Transverse colon (tissue), 4 donors: ENCODE results near the gene TUFT1.

Source experiments
- EP300 ChIP-seq: sonication (generic); formaldehyde crosslinking; IDR thresholded peaks from one replicate; pipeline ENCODE4 v1.6.1; 2017; ENCODE audit warnings: antibody characterized with exemption, low read depth
- POLR2A ChIP-seq: fragments of 450-650 bp; IDR thresholded peaks from one replicate; pipeline ENCODE4 v1.6.1; 2016; ENCODE audit warnings: antibody characterized with exemption, mild to moderate bottlenecking, moderate library complexity
- POLR2AphosphoS5 ChIP-seq, 3 donors: sonication (generic); formaldehyde crosslinking; IDR thresholded peaks; one replicate each; pipeline ENCODE4 v1.6.1; 2016; ENCODE audit warnings: antibody characterized with exemption in 3 of 3
- TF ChIP-seq, protein P1 (sequence below), 5 experiments: fragments of 200-600 bp in 3 of 5; fragments of 450-650 bp in 2 of 5; sonication (generic) in 3 of 5; IDR thresholded peaks; 1 replicate in 2 of 5; 2 replicates in 3 of 5; pipeline ENCODE4 v1.5.1; 2016 to 2017; ENCODE audit warnings: antibody characterized with exemption in 5 of 5, inconsistent platforms in 3 of 5, mild to moderate bottlenecking in 2 of 5, moderate library complexity in 1 of 5

DNA sequence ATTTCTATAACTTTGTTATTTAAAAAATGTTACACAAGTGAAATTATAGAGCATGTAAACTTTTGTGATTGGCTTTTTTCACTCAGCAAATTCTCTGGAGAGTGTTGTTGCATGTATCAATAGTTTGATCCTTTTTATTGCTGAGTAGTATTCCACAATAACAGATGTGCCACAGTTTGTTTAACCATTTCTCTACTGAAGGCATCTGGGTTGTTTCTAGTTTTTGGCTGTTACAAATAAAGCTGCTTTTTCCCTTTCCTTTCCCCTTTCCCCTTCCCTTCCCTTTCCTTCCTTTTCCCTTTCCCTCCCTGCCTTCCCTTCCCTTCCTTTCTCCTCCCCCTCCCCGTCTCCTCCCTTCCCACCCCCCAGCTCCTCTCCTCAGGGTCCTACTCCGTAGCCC lies 15.9 kb downstream of the TUFT1 start:
- TF ChIP-seq, protein P1, sequence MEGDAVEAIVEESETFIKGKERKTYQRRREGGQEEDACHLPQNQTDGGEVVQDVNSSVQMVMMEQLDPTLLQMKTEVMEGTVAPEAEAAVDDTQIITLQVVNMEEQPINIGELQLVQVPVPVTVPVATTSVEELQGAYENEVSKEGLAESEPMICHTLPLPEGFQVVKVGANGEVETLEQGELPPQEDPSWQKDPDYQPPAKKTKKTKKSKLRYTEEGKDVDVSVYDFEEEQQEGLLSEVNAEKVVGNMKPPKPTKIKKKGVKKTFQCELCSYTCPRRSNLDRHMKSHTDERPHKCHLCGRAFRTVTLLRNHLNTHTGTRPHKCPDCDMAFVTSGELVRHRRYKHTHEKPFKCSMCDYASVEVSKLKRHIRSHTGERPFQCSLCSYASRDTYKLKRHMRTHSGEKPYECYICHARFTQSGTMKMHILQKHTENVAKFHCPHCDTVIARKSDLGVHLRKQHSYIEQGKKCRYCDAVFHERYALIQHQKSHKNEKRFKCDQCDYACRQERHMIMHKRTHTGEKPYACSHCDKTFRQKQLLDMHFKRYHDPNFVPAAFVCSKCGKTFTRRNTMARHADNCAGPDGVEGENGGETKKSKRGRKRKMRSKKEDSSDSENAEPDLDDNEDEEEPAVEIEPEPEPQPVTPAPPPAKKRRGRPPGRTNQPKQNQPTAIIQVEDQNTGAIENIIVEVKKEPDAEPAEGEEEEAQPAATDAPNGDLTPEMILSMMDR (IDR thresholded peaks at IDR 0.05) = no peak
- TF ChIP-seq POLR2AphosphoS5 (IDR thresholded peaks at IDR 0.05) = no peak
- TF ChIP-seq POLR2A = no peak
- no peak for TF ChIP-seq EP300
